ENCODE measurements around the gene MINDY4.
"Not testable (repeated sequence)": the region's sequence is repeated elsewhere in the genome, so short reads cannot be mapped to it uniquely, and the experiment has no call there.

Gene MINDY4

DNA sequence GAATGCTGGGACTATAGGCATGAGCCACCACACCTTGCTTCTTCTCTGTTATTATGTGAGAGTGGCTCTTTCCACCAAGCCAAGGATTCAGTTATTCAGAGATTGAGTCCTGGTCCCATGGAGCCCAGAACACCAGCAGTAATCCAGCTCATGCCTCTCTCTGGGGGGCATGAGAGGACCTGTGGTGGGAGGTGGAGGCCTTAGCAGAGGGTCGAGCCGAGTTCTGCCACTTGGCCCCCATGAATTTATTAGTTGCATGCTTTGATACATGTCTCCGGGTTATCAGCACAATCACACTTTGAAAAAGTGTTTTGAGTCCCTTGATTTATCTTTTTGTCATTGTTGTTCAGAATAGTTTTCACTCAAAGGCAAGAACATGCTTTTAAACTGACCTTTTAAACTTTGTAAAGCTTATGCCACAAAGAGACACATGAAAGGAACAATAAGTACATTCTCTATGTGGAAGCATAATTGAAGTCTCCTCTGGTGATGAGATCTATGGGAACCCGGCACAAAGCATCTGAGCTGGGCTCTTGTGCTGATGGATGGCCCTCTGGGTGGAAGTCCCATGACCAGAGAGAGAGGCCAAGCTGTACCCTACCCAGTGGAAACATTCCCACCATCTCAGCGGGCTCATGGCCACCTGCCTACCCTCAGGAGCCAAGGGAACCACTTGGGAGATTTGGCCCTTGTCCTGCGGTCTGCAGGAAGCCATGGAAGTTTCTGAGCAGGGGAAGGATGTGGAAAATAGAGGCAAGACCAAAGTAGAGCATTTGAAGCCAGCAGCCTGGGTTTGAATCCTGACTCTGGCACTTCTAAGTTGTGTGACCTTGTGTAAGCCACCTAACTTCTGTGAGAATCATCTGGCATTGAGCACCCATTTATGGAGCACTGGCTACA lies 53.9 kb downstream of the MINDY4 start:
- ATAC-seq (no peak), DNase-seq (ENCODE audit: low spot score in 2 of 2) (no peak)
- H3K4me1 Mint-ChIP-seq = no peaks in the 10 kb centered on the region
- no peak overlapping the region for H3K27ac Mint-ChIP-seq
- H3K4me3 Mint-ChIP-seq = no peak overlapping the region
- no peaks in the 10 kb centered on the region for H3K36me3 Mint-ChIP-seq
- H3K9me3 Mint-ChIP-seq = peaks cover 3% of the 10 kb centered on the region

- H3K36me3 Mint-ChIP-seq = no peaks in the 10 kb centered on the region
- no peak for ATAC-seq
Measured at GRCh38 chr7:30826181-30826580, 55.0 kb downstream of the MINDY4 start.

DNA sequence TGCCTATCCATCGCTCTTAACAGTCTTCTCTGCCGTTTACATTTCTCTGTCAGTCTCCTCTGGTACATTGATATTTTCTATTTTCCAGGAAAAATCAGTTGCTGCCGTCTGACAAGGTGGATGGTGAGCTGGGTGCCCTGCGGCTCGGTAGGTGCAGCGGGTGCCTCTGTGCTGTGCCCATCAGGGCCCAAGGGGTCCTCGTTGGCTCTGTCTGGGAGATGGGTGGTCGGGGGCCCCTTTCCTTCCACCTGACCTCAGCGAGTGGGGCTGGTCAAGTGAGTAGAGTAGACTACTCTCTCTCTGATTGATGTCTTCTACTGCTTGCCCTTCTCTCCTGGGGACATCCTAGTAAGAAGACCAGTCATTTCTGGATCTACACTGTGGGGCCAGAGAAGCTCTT lies 57.4 kb downstream of the MINDY4 start:
- Mint-ChIP-seq H3K4me1 (no peaks in the 10 kb centered on the region), H3K36me3 (no peaks in the 10 kb centered on the region), H3K4me3 (no peak overlapping the region), H3K27ac (no peak overlapping the region), H3K9me3 (peaks cover 12% of the 10 kb centered on the region)
- DNase-seq (ENCODE audit: low spot score in 2 of 2) (no peak), ATAC-seq (peak; percentile 36)

More at GRCh38 chr7:30826181-30826580, 55.0 kb downstream of the MINDY4 start:
- no peak for DNase-seq (ENCODE audit: low spot score in 2 of 2)
- no peak overlapping the region for H3K4me3 Mint-ChIP-seq
- H3K27ac Mint-ChIP-seq = no peak overlapping the region
- H3K4me1 Mint-ChIP-seq = no peaks in the 10 kb centered on the region
- peaks cover 6% of the 10 kb centered on the region for H3K9me3 Mint-ChIP-seq

- ATAC-seq (no peak), DNase-seq (ENCODE audit: low spot score in 2 of 2) (no peak)
- H3K27ac Mint-ChIP-seq = no peak overlapping the region
- no peaks in the 10 kb centered on the region for H3K36me3 Mint-ChIP-seq
- peaks cover 12% of the 10 kb centered on the region for H3K9me3 Mint-ChIP-seq
- no peaks in the 10 kb centered on the region for H3K4me1 Mint-ChIP-seq
- H3K4me3 Mint-ChIP-seq = no peak overlapping the region
Measured at GRCh38 chr7:30829471-30829870, 58.3 kb downstream of the MINDY4 start.

DNA sequence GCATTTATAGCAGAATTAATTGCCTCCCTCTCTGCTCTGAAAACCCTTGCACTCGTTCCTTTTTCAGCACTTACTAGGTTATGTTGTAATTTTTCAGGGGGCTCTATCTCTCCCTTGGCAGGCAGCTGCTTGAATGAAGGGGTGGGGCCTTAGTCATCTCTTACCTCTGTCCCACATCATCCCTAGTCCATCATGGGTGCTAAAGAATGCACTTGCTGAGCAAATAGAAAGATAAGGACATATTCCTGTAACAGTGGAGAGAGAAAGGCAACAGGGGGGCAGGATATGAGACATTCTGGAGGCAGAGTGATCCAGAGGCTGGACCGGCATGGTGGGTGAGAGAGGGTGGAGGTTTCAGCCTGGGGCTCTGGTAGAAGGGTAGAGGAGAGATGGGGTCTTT lies 60.0 kb downstream of the MINDY4 start:
- no peak overlapping the region for H3K27ac Mint-ChIP-seq
- H3K36me3 Mint-ChIP-seq = no peaks in the 10 kb centered on the region
- H3K4me1 Mint-ChIP-seq = no peaks in the 10 kb centered on the region
- no peak overlapping the region for H3K4me3 Mint-ChIP-seq
- H3K9me3 Mint-ChIP-seq = peaks cover 12% of the 10 kb centered on the region
- DNase-seq (ENCODE audit: low spot score in 2 of 2) (no peak), ATAC-seq (no peak)

DNA sequence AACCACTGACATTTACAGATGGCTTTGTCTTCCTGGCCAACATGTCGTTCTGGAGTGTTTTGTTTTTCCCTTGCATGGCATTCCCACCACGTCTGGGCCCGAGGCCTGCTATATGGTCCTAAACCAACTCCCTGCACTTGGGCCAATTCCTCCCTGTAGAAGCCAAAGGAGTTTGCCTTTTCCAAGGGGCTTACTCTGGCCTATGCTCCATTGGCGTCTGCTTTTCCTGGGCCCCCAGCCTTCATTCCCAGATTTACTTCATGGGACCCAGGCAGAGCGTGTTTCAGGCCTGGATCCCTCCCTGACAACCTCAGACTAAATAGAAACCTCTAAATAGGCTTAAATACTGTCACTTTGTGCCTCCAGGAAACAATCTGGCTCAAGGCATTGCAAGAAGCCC lies 60.7 kb downstream of the MINDY4 start:
- DNase-seq (ENCODE audit: low spot score in 2 of 2) = no peak
- no peaks in the 10 kb centered on the region for H3K36me3 Mint-ChIP-seq
- H3K9me3 Mint-ChIP-seq = peaks cover 12% of the 10 kb centered on the region
- ATAC-seq = no peak
- no peak overlapping the region for H3K27ac Mint-ChIP-seq
- H3K4me3 Mint-ChIP-seq = no peak overlapping the region
- no peaks in the 10 kb centered on the region for H3K4me1 Mint-ChIP-seq

GRCh38 chr7:30834017-30834674 lies 62.9 kb downstream of the MINDY4 start:
- not testable (repeated sequence) for H3K36me3 Mint-ChIP-seq; ATAC-seq; H3K27ac Mint-ChIP-seq; DNase-seq (ENCODE audit: low spot score in 2 of 2); H3K4me3 Mint-ChIP-seq; H3K4me1 Mint-ChIP-seq
- peaks cover 12% of the 10 kb centered on the region for H3K9me3 Mint-ChIP-seq

DNA sequence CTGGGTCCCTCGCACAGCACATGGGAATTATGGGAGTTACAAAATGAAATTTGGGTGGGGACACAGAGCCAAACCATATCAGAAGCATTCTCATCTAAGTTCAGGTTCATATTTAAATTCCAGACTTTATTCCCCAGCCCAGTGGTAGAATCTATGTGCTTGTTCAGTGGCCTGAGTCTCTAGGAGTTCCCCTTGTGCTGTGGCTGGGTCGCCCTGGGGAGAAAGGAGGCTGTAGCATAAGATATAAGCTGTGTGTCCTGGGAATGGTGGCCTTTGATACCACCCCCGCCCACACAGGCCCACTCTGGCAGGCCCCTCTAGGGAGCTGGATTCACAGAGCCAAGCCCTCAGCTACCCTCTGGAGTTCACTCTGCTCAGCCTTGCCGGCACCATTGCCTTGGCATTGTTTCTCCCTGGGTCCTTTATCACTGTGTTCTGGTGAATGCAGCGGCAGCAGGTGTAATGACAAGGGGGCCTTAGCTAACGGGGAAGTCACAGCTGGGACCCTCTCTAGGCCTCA lies 64.2 kb downstream of the MINDY4 start:
- Mint-ChIP-seq H3K4me3 (no peak overlapping the region), H3K9me3 (peaks cover 9% of the 10 kb centered on the region), H3K27ac (no peak overlapping the region), H3K36me3 (no peaks in the 10 kb centered on the region), H3K4me1 (no peaks in the 10 kb centered on the region)
- DNase-seq (ENCODE audit: low spot score in 2 of 2) (no peak), ATAC-seq (no peak)

- Mint-ChIP-seq H3K36me3 (no peaks in the 10 kb centered on the region), H3K4me1 (no peaks in the 10 kb centered on the region), H3K27ac (no peak overlapping the region), H3K9me3 (peaks cover 6% of the 10 kb centered on the region), H3K4me3 (no peak overlapping the region)
- no peak for ATAC-seq
- no peak for DNase-seq (ENCODE audit: low spot score in 2 of 2)
Measured at GRCh38 chr7:30836991-30837390, 65.8 kb downstream of the MINDY4 start.

GRCh38 chr7:30837581-30837980 lies 66.4 kb downstream of the MINDY4 start:
- Mint-ChIP-seq H3K36me3 (no peaks in the 10 kb centered on the region), H3K27ac (no peak overlapping the region), H3K4me3 (no peak overlapping the region), H3K4me1 (no peaks in the 10 kb centered on the region), H3K9me3 (peaks cover 6% of the 10 kb centered on the region)
- DNase-seq (ENCODE audit: low spot score in 2 of 2) (no peak), ATAC-seq (no peak)

DNA sequence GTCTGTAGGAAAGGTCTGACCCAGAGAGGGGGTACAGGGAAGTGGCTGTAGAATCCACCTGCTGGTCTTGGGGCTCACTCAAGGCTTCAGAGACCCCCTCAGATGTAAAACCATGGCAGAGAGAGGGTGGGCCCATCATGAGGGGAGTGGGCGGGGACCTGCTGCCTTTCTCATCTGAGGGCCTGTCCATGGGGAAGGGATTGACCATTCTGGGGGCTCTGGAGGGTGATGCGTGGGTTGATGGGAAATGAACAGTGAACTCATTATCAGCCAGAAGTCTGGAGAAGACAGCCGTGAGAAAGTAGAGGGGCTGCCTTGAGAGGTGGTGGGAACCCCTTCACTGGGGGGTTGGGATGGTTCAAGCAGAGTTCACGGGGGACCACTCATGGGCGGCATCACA lies 66.8 kb downstream of the MINDY4 start:
- Mint-ChIP-seq H3K27ac (no peak overlapping the region), H3K4me3 (no peak overlapping the region)

GRCh38 chr7:30840141-30841024 lies 69.2 kb downstream of the MINDY4 start:
- Mint-ChIP-seq H3K36me3 (no peaks in the 10 kb centered on the region), H3K4me1 (no peaks in the 10 kb centered on the region), H3K9me3 (no peaks in the 10 kb centered on the region), H3K4me3 (no peak overlapping the region), H3K27ac (no peak overlapping the region)
- no peak for ATAC-seq
- no peak for DNase-seq (ENCODE audit: low spot score in 2 of 2)

More for the DNA sequence above, 66.8 kb downstream of the MINDY4 start:
- Mint-ChIP-seq H3K36me3 (no peaks in the 10 kb centered on the region), H3K9me3 (peaks cover 2% of the 10 kb centered on the region), H3K4me1 (no peaks in the 10 kb centered on the region)
- DNase-seq (ENCODE audit: low spot score in 2 of 2) (no peak), ATAC-seq (no peak)

- Mint-ChIP-seq H3K36me3 (no peaks in the 10 kb centered on the region), H3K4me3 (no peak overlapping the region), H3K4me1 (no peaks in the 10 kb centered on the region), H3K27ac (no peak overlapping the region), H3K9me3 (no peaks in the 10 kb centered on the region)
- no peak for DNase-seq (ENCODE audit: low spot score in 2 of 2)
- ATAC-seq = no peak
Measured at GRCh38 chr7:30841025-30841735, 70.0 kb downstream of the MINDY4 start.

DNA sequence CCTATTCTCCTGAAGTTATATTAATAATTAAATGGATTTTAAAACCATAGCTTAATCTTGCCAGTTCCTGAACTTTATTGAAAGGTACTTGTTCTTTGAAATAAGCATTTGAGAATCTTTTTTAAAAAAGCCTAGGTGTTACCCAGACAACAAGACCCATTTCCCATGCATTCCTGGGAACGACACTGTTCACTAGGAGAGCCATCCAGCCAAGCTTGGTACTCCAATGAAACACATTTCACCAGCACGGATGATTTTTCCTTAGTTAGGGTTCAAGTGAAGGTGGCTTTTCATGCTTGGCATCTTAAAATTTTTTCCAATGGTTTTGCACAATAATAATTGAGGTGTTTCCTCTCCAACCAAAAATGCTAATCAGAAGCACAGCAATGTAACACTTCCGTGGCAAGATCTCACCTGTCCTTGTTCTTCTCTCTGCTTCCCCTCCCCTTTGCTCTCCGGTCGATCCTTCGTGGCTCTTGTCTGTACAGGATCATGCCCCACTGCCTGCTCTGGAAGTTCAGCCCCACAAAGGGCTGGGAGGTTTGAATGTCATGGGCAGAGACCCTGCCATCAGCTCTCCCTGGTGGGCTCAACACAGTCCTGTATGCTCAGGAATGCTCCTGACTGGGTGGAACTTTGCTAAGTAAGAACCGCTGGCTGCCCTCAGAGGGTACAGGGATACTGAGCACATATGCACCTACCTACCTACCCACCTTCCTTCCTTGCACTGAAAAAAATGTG lies 70.8 kb downstream of the MINDY4 start:
- DNase-seq (ENCODE audit: low spot score in 2 of 2) (no peak), ATAC-seq (no peak)
- Mint-ChIP-seq H3K4me1 (no peaks in the 10 kb centered on the region), H3K36me3 (no peaks in the 10 kb centered on the region), H3K9me3 (no peaks in the 10 kb centered on the region), H3K27ac (no peak overlapping the region), H3K4me3 (no peak overlapping the region)
